ENCODE measurements around the gene ITGAD. TPM values are rescaled to one million over a fixed set of nuclear protein-coding genes. Genes with fewer than 3 reads are reported as not detected.

The ITGAD gene
- total RNA-seq, 1 donor from 2014 or later = not detected

DNA sequence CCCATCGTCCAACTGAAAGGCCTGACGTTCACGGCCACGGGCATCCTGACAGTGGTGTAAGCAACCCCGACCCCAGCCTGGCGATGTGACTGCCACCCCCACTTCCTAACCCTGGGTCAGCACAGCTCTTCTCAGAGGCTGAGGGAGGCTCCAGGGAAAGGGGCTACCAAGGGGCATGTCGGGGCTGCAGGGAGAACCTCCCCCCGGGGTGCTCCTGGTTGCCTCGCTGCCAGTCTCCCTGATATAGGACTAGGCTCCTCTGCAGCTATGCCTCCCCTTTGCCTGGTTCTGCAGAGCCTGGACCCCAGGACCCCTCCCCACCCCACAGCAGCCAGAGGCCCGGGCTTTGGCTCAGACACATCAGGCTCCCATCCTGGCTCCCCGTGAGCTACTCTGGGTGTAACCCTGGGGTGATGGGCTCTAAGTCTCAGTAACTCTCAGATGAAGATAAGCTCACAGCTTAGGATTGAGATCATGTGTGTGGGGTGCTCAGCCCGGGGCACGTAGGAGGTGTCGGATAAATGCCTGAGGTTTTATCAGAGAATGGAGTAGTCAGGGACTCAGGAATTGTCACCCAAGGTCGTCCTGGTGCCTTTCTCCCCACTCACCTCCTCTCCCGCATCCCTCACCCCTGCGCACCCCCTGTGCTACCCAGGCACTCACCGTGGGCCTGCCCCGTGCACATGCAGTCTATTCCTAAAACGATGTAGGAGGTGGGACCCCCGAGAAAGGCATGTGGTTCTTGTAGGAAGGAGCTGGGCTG, 10.6 kb downstream of the ITGAD start:
- Mint-ChIP-seq H3K4me1 (ENCODE audit: low read depth, unreplicated experiment) (no peaks in the 10 kb centered on the region), H3K4me3 (ENCODE audit: unreplicated experiment) (no peak overlapping the region), H3K27ac (ENCODE audit: unreplicated experiment) (no peak overlapping the region), H3K27me3 (ENCODE audit: unreplicated experiment) (peaks cover 6% of the 10 kb centered on the region), H3K36me3 (ENCODE audit: unreplicated experiment) (peaks cover 9% of the 10 kb centered on the region), H3K9me3 (ENCODE audit: unreplicated experiment) (peaks cover 6% of the 10 kb centered on the region)
- no peak for DNase-seq
- no peak for TF ChIP-seq CTCF (IDR thresholded peaks at IDR 0.05; ENCODE audit: partially characterized antibody, unreplicated experiment)

- Mint-ChIP-seq H3K27ac (ENCODE audit: unreplicated experiment) (no peak overlapping the region), H3K36me3 (ENCODE audit: unreplicated experiment) (peaks cover 5% of the 10 kb centered on the region), H3K27me3 (ENCODE audit: unreplicated experiment) (peaks cover 6% of the 10 kb centered on the region), H3K4me3 (ENCODE audit: unreplicated experiment) (no peak overlapping the region), H3K9me3 (ENCODE audit: unreplicated experiment) (peaks cover 3% of the 10 kb centered on the region), H3K4me1 (ENCODE audit: low read depth, unreplicated experiment) (no peaks in the 10 kb centered on the region)
- TF ChIP-seq CTCF (IDR thresholded peaks at IDR 0.05; ENCODE audit: partially characterized antibody, unreplicated experiment) = no peak
- no peak for DNase-seq
Measured at GRCh38 chr16:31404353-31405064, 11.4 kb downstream of the ITGAD start.

DNA sequence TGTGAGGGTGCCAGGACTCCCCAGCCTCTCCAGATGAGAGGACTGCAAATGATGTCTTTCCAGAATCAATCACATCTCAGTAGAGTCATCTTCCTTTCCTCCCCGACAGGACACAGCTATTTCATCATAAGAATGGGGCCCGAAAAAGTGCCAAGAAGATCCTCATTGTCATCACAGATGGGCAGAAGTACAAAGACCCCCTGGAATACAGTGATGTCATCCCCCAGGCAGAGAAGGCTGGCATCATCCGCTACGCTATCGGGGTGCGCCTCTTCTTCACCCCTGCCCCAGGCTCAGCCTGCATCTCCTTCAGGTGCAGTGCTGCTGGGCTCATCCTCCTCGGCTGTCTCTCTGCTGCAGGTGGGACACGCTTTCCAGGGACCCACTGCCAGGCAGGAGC, 14.3 kb downstream of the ITGAD start:
- H3K27ac Mint-ChIP-seq (ENCODE audit: unreplicated experiment) = no peak overlapping the region
- no peaks in the 10 kb centered on the region for H3K4me1 Mint-ChIP-seq (ENCODE audit: low read depth, unreplicated experiment)
- DNase-seq = no peak

DNA sequence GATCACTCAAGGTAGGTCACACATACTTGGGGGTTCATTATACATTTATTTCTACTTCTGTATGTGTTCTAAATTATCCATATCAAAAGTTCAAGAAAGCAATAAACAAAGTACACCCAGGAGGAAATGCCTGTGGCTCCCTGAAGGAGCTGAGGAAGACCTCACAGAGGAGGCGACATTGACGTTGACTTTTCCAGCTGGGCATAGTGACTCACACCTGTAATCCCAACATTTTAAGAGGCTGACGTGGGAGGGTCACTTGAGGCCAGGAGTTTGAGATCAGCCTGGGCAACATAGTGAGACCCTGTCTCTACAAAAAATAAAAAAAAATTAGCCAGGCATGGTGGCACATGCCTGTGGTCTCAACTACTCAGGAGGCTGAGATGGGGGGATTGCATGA, 16.3 kb downstream of the ITGAD start:
- peaks cover 4% of the 10 kb centered on the region for H3K36me3 Mint-ChIP-seq (ENCODE audit: unreplicated experiment)
- H3K4me3 Mint-ChIP-seq (ENCODE audit: unreplicated experiment) = no peak overlapping the region
- peaks cover 13% of the 10 kb centered on the region for H3K27me3 Mint-ChIP-seq (ENCODE audit: unreplicated experiment)
- H3K4me1 Mint-ChIP-seq (ENCODE audit: low read depth, unreplicated experiment) = no peaks in the 10 kb centered on the region
- no peak for TF ChIP-seq CTCF (IDR thresholded peaks at IDR 0.05; ENCODE audit: partially characterized antibody, unreplicated experiment)
- H3K9me3 Mint-ChIP-seq (ENCODE audit: unreplicated experiment) = peaks cover 6% of the 10 kb centered on the region
- DNase-seq = no peak
- H3K27ac Mint-ChIP-seq (ENCODE audit: unreplicated experiment) = no peak overlapping the region

More for the DNA sequence above, 14.3 kb downstream of the ITGAD start:
- Mint-ChIP-seq H3K4me3 (ENCODE audit: unreplicated experiment) (no peak overlapping the region), H3K36me3 (ENCODE audit: unreplicated experiment) (no peaks in the 10 kb centered on the region), H3K9me3 (ENCODE audit: unreplicated experiment) (peaks cover 3% of the 10 kb centered on the region), H3K27me3 (ENCODE audit: unreplicated experiment) (peaks cover 10% of the 10 kb centered on the region)
- no peak for TF ChIP-seq CTCF (IDR thresholded peaks at IDR 0.05; ENCODE audit: partially characterized antibody, unreplicated experiment)

GRCh38 chr16:31410082-31410481, 16.9 kb downstream of the ITGAD start:
- H3K9me3 Mint-ChIP-seq (ENCODE audit: unreplicated experiment) = peaks cover 6% of the 10 kb centered on the region
- H3K4me3 Mint-ChIP-seq (ENCODE audit: unreplicated experiment) = no peak overlapping the region
- H3K36me3 Mint-ChIP-seq (ENCODE audit: unreplicated experiment) = peaks cover 4% of the 10 kb centered on the region
- no peaks in the 10 kb centered on the region for H3K4me1 Mint-ChIP-seq (ENCODE audit: low read depth, unreplicated experiment)
- DNase-seq = no peak
- TF ChIP-seq CTCF (IDR thresholded peaks at IDR 0.05; ENCODE audit: partially characterized antibody, unreplicated experiment) = no peak
- H3K27me3 Mint-ChIP-seq (ENCODE audit: unreplicated experiment) = peaks cover 12% of the 10 kb centered on the region
- no peak overlapping the region for H3K27ac Mint-ChIP-seq (ENCODE audit: unreplicated experiment)

All from glutamatergic neuron (in vitro differentiated cells).